WTC11 (cell line): ENCODE data around the gene URAD.

ENCODE experiments used
- NR3C1 ChIP-seq: sonication (generic); formaldehyde crosslinking; conservative IDR thresholded peaks from 2 replicates; pipeline ENCODE4 v1.8.1; 2023; ENCODE audit warnings: low read depth, mild to moderate bottlenecking, missing genetic modification reagents
- SP1 ChIP-seq: sonication (generic); formaldehyde crosslinking; conservative IDR thresholded peaks from 2 replicates; pipeline ENCODE4 v1.8.1; 2022; ENCODE audit warnings: missing genetic modification reagents
- ZNF396 ChIP-seq: fragments of 250-450 bp; sonication (Bioruptor Pico); IDR thresholded peaks from 2 replicates; pipeline ENCODE4 v1.8.0; 2021; ENCODE audit warnings: mild to moderate bottlenecking, moderate library complexity, borderline replicate concordance
- ZNF512 ChIP-seq: sonication (generic); formaldehyde crosslinking; IDR thresholded peaks from 2 replicates; pipeline ENCODE4 v1.8.1; 2022; ENCODE audit warnings: missing genetic modification reagents, borderline replicate concordance
- TF ChIP-seq, protein P1 (sequence below): fragments of 200-600 bp; IDR thresholded peaks from 2 replicates; pipeline ENCODE4 v1.8.0; 2022; ENCODE audit warnings: antibody characterized with exemption
- TF ChIP-seq, protein P2 (sequence below): sonication (generic); formaldehyde crosslinking; IDR thresholded peaks from 2 replicates; pipeline ENCODE4 v1.8.0; 2022; ENCODE audit warnings: mild to moderate bottlenecking, missing genetic modification reagents
- TF ChIP-seq, protein P3 (sequence below): sonication (generic); formaldehyde crosslinking; IDR thresholded peaks from 2 replicates; pipeline ENCODE4 v1.8.0; 2023; ENCODE audit warnings: missing genetic modification reagents
- TF ChIP-seq, protein P4 (sequence below): sonication (generic); formaldehyde crosslinking; IDR thresholded peaks from 2 replicates; pipeline ENCODE4 v1.8.1; 2022; ENCODE audit warnings: low read depth, missing genetic modification reagents, borderline replicate concordance

- no peak for TF ChIP-seq ZNF512 (CRISPR knock-in tag)
- TF ChIP-seq, protein P1, sequence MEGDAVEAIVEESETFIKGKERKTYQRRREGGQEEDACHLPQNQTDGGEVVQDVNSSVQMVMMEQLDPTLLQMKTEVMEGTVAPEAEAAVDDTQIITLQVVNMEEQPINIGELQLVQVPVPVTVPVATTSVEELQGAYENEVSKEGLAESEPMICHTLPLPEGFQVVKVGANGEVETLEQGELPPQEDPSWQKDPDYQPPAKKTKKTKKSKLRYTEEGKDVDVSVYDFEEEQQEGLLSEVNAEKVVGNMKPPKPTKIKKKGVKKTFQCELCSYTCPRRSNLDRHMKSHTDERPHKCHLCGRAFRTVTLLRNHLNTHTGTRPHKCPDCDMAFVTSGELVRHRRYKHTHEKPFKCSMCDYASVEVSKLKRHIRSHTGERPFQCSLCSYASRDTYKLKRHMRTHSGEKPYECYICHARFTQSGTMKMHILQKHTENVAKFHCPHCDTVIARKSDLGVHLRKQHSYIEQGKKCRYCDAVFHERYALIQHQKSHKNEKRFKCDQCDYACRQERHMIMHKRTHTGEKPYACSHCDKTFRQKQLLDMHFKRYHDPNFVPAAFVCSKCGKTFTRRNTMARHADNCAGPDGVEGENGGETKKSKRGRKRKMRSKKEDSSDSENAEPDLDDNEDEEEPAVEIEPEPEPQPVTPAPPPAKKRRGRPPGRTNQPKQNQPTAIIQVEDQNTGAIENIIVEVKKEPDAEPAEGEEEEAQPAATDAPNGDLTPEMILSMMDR = no peak
- no peak for TF ChIP-seq NR3C1 (CRISPR knock-in tag)
- TF ChIP-seq, protein P2, sequence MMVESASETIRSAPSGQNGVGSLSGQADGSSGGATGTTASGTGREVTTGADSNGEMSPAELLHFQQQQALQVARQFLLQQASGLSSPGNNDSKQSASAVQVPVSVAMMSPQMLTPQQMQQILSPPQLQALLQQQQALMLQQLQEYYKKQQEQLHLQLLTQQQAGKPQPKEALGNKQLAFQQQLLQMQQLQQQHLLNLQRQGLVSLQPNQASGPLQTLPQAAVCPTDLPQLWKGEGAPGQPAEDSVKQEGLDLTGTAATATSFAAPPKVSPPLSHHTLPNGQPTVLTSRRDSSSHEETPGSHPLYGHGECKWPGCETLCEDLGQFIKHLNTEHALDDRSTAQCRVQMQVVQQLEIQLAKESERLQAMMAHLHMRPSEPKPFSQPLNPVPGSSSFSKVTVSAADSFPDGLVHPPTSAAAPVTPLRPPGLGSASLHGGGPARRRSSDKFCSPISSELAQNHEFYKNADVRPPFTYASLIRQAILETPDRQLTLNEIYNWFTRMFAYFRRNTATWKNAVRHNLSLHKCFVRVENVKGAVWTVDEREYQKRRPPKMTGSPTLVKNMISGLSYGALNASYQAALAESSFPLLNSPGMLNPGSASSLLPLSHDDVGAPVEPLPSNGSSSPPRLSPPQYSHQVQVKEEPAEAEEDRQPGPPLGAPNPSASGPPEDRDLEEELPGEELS (CRISPR knock-in tag) = no peak
- TF ChIP-seq, protein P3, sequence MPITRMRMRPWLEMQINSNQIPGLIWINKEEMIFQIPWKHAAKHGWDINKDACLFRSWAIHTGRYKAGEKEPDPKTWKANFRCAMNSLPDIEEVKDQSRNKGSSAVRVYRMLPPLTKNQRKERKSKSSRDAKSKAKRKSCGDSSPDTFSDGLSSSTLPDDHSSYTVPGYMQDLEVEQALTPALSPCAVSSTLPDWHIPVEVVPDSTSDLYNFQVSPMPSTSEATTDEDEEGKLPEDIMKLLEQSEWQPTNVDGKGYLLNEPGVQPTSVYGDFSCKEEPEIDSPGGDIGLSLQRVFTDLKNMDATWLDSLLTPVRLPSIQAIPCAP = no peak
- no peak for TF ChIP-seq ZNF396
- no peak for TF ChIP-seq SP1
- TF ChIP-seq, protein P4, sequence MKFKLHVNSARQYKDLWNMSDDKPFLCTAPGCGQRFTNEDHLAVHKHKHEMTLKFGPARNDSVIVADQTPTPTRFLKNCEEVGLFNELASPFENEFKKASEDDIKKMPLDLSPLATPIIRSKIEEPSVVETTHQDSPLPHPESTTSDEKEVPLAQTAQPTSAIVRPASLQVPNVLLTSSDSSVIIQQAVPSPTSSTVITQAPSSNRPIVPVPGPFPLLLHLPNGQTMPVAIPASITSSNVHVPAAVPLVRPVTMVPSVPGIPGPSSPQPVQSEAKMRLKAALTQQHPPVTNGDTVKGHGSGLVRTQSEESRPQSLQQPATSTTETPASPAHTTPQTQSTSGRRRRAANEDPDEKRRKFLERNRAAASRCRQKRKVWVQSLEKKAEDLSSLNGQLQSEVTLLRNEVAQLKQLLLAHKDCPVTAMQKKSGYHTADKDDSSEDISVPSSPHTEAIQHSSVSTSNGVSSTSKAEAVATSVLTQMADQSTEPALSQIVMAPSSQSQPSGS (CRISPR knock-in tag) = no peak
Measured at GRCh38 chr13:27959976-27960361, 28.5 kb downstream of the URAD start.
